Measurements from ENCODE around the gene ELANE.
"Not testable (repeated sequence)": the region's sequence is repeated elsewhere in the genome, so short reads cannot be mapped to it uniquely, and the experiment has no call there.

DNA sequence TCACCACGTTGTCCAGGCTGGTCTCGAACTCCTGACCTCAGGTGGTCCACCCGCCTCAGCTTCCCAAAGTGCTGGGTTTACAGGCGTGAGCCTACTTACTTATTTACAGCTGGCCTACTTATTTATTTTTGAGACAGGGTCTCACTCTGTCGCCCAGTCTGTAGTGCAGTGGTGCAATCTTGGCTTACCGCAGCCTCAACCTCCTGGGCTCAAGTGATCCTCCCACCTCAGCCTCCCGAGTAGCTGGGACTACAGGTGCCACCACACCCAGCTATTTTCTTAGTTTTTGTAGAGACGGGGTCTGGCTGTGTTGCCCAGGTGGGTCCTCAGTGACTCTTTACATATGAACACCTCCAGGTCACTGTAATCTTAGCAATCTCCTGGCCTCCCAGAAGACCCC lies 2.9 kb upstream of the ELANE start:
- TF ChIP-seq, protein P1, sequence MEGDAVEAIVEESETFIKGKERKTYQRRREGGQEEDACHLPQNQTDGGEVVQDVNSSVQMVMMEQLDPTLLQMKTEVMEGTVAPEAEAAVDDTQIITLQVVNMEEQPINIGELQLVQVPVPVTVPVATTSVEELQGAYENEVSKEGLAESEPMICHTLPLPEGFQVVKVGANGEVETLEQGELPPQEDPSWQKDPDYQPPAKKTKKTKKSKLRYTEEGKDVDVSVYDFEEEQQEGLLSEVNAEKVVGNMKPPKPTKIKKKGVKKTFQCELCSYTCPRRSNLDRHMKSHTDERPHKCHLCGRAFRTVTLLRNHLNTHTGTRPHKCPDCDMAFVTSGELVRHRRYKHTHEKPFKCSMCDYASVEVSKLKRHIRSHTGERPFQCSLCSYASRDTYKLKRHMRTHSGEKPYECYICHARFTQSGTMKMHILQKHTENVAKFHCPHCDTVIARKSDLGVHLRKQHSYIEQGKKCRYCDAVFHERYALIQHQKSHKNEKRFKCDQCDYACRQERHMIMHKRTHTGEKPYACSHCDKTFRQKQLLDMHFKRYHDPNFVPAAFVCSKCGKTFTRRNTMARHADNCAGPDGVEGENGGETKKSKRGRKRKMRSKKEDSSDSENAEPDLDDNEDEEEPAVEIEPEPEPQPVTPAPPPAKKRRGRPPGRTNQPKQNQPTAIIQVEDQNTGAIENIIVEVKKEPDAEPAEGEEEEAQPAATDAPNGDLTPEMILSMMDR (IDR thresholded peaks at IDR 0.05; ENCODE audit: poor library complexity) = not testable (repeated sequence)
- TF ChIP-seq EZH2phosphoT487 (IDR thresholded peaks at IDR 0.05; ENCODE audit: low read depth, severe bottlenecking, unreplicated experiment); EZH2 (IDR thresholded peaks at IDR 0.05; ENCODE audit: borderline replicate concordance): not testable (repeated sequence)

Data from hepatocyte (in vitro differentiated cells).